ENCODE results near the gene GPR180.

GPR180 gene

DNA sequence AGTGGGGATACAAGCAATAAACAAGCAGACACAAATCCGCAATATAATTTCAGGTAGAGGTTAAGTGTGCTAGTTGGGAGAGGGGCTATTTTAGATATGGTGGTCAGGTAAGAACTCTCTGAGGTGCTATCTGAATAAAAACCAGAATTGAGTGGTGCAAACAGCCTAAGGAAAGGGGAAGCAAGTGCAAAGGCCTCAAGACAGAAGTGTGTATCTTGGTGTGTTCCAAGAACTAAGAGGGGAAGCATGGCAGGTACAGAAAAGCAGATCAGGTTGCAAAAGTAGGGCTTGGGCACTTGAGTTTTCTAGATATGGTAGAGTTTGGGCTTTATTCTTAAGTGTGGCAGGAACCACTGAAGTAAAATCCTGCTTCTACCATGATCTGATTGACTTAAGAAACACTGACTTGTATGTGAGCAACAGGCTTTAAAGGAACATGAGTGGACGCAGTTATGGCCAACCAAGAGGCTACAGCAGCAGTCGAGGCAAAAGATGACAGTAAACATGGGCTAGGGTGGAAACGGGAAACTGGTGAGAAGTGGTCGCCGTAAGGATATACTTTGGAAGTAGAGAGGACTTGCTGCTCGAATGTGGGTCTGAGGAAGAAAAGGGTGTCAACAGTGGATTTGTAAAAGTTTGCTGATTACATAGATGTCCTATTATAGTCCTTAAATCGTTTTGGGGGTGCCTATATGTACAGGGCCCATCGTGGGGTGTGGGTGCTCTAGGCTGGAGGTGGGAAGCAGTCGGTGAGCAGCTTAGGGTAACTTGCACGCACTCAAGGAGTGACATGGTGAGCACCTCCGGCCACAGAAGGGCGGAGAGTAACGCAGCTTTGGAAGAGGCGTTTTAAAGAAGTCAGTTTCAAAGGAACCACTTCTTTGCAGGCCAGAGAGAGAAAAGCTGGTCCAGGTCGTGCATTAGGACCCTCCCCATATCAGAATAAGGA is 6.4 kb upstream of the GPR180 start:
- in situ Hi-C loops (cut with HindIII; ENCODE audit: low pct_ligation_motif_present, low pct_unique_long_range_greater_than_20kb, low sequenced_read_pairs) = no loop called here
- DNase-seq = peak; percentile 28

DNA sequence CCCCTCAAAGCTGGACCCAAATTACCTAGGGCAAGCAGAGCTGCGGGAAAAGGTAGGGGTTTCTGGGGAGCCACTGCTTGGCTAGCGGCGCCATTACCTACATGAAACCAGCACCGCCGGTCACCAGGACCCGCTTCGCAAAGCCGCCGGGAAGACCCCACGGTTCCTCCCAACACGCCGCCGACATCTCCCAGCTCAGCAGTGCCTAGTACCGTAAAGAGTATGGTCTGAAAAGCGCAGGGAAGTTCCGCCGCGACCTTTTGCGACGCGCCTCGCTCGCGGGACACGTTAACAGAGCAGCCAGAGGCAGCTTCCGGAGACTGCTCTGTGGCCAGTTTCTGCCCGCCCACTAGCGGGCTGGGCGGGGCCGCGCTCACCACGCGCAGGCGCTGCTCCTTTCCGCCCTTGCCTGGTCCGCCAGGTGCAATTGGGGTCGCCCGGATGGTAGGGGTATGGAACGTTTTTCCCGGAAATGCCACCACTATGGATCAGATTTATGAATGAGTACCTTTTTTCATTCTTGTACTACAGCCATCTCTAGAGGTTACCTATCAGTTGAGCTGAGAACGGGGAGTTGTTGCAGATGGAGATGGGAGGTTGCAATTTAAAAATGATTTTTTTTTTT is 5.6 kb upstream of the GPR180 start, which contains the start of gene TGDS:
TGDS (minus strand) TSS at position 203 of the 625 bp plus-strand sequence; CDS start at position 187, 16 bp downstream.
- in situ Hi-C loops (cut with HindIII; ENCODE audit: low pct_ligation_motif_present, low pct_unique_long_range_greater_than_20kb, low sequenced_read_pairs) = no loop called here
- DNase-seq = peak; percentile 91

- DNase-seq = no peak
These were observed 5.1 kb upstream of the GPR180 start for GRCh38 chr13:94596575-94596971.

GRCh38 chr13:94598281-94598680 is 3.4 kb upstream of the GPR180 start:
- no peak for DNase-seq
- in situ Hi-C loops (cut with HindIII; ENCODE audit: low pct_ligation_motif_present, low pct_unique_long_range_greater_than_20kb, low sequenced_read_pairs) = no loop called here

More at GRCh38 chr13:94596575-94596971, 5.1 kb upstream of the GPR180 start:
- in situ Hi-C loops (cut with HindIII; ENCODE audit: low pct_ligation_motif_present, low pct_unique_long_range_greater_than_20kb, low sequenced_read_pairs) = no loop called here

DNA sequence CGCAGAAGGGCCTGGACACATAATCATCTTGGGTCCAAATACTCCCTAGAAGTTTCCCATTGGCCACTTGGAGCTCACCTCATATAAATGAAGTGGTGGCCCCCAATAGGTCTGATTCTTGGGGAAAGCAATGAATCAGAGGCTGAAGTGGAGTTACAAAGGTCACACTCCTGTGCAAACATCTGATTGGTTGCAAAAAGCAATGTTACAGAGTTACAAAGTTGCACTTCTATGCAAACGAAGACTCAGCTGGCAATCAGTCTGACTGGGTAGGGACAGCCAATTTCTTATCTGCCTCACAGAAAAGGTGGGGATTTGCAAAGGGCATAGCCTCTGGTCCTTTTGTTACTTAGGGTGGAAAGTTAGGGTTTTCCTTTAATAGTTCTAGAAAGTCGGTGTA is 1.8 kb upstream of the GPR180 start:
- DNase-seq = no peak
- in situ Hi-C loops (cut with HindIII; ENCODE audit: low pct_ligation_motif_present, low pct_unique_long_range_greater_than_20kb, low sequenced_read_pairs) = no loop called here

GRCh38 chr13:94602467-94602866 is 810 bp downstream of the GPR180 start:
- DNase-seq = no peak
- in situ Hi-C loops (cut with HindIII; ENCODE audit: low pct_ligation_motif_present, low pct_unique_long_range_greater_than_20kb, low sequenced_read_pairs) = no loop called here

DNA sequence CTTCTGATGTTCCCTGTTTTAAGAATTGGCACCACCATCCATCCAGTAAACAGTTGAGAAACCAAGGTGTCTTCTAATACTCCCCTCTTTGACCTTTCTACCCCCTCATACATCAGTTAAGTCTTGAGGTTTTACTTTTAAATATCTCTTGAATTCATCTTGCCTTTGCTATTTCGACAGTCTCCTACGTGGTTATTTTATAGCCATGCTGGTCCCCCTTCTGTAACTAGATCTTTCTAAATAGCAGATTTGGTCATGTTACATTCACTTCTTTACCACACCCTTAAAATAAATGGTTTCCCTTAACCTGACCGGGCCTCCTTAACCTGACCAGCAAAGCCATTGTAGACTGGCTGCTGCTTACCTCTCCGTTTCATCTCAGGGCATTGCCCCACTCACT is 5.4 kb downstream of the GPR180 start:
- in situ Hi-C loops (cut with HindIII; ENCODE audit: low pct_ligation_motif_present, low pct_unique_long_range_greater_than_20kb, low sequenced_read_pairs) = no loop called here
- DNase-seq = no peak

- no peak for DNase-seq
- in situ Hi-C loops (cut with HindIII; ENCODE audit: low pct_ligation_motif_present, low pct_unique_long_range_greater_than_20kb, low sequenced_read_pairs) = no loop called here
These were observed 6.3 kb downstream of the GPR180 start for GRCh38 chr13:94607939-94608338.

- in situ Hi-C loops (cut with HindIII; ENCODE audit: low pct_ligation_motif_present, low pct_unique_long_range_greater_than_20kb, low sequenced_read_pairs) = no loop called here
- no peak for DNase-seq
These were observed 6.9 kb downstream of the GPR180 start for GRCh38 chr13:94608586-94608985.

- DNase-seq = no peak
- in situ Hi-C loops (cut with HindIII; ENCODE audit: low pct_ligation_motif_present, low pct_unique_long_range_greater_than_20kb, low sequenced_read_pairs) = no loop called here
These were observed 7.5 kb downstream of the GPR180 start for GRCh38 chr13:94609196-94609595.

GRCh38 chr13:94610475-94610874 is 8.8 kb downstream of the GPR180 start:
- in situ Hi-C loops (cut with HindIII; ENCODE audit: low pct_ligation_motif_present, low pct_unique_long_range_greater_than_20kb, low sequenced_read_pairs) = no loop called here
- no peak for DNase-seq

GRCh38 chr13:94612050-94612449 is 10.4 kb downstream of the GPR180 start:
- DNase-seq = no peak
- in situ Hi-C loops (cut with HindIII; ENCODE audit: low pct_ligation_motif_present, low pct_unique_long_range_greater_than_20kb, low sequenced_read_pairs) = no loop called here

DNA sequence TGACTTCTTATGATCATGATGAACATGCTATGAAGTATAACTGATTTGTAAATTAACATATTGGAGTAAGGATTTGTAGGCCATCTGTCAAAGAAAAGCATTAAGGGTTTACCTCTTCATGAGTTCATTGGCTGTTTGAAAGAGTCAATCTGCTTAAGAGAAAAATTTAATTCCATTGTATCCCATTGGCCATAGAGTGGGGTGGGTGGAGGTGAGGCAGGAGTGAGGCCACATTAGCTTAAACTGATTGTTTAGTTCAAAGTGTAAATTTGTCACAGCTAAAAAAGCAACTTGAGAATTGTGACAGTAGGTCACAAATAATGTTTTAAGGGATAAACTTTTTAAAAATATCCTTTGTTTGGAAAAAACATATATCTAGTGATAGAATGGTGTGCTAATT is 11.4 kb downstream of the GPR180 start:
- DNase-seq = no peak
- in situ Hi-C loops (cut with HindIII; ENCODE audit: low pct_ligation_motif_present, low pct_unique_long_range_greater_than_20kb, low sequenced_read_pairs) = no loop called here

DNA sequence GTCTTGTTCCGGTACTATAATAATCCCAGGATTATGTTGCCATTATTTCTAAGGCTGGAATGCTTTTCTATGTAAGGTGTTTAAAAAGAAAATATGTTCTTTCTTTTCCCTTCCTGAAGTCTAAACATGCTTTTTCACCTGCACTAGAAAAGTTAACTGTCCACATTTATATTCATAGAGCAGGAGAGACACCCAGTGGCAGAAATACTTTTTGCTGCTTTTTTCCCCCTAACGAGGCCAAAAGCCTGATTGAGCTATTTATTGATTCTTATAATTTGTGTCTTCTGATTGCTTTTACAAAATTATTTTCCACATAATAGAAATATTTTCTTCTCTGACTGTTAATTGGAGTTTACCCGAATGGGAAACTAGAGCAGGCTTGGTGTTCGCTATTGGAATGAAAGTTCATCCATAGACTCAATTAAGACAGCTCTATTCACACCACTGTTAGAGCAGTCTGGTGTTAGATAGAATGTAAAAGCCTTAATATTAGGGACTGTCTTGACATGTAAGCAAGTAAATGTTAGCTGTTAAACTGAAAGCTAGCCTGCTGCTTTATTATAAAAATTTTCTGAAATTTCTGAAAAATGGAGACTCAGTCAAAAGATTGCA is 15.8 kb downstream of the GPR180 start:
- peak; percentile 32 for DNase-seq
- in situ Hi-C loops (cut with HindIII; ENCODE audit: low pct_ligation_motif_present, low pct_unique_long_range_greater_than_20kb, low sequenced_read_pairs) = no loop called here

- DNase-seq = peak; percentile 30
- in situ Hi-C loops (cut with HindIII; ENCODE audit: low pct_ligation_motif_present, low pct_unique_long_range_greater_than_20kb, low sequenced_read_pairs) = no loop called here
These were observed 18.7 kb downstream of the GPR180 start for GRCh38 chr13:94620286-94620896.

- in situ Hi-C loops (cut with HindIII; ENCODE audit: low pct_ligation_motif_present, low pct_unique_long_range_greater_than_20kb, low sequenced_read_pairs) = no loop called here
- no peak for DNase-seq
These were observed 20.7 kb downstream of the GPR180 start for GRCh38 chr13:94622344-94622743.

DNA sequence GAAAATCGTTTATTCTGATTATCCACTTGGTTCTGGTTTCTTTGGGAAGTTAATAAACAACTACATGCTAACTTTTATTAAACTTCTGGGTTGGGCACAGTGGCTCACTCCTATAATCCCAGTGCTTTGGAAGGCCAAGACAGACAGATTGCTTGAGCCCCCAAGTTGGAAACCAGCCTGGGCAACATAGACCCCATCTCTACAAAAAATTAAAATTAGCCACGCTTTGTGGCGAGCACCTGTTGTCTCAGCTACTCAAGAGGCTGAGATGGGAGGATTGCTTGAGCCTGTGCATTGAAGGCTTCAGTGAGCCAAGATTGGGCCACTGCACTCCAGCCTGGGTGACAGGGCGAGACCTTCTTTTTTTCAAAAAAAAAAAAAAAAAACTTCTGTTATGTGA is 21.7 kb downstream of the GPR180 start:
- in situ Hi-C loops (cut with HindIII; ENCODE audit: low pct_ligation_motif_present, low pct_unique_long_range_greater_than_20kb, low sequenced_read_pairs) = no loop called here
- DNase-seq = no peak

- no peak for DNase-seq
- in situ Hi-C loops (cut with HindIII; ENCODE audit: low pct_ligation_motif_present, low pct_unique_long_range_greater_than_20kb, low sequenced_read_pairs) = no loop called here
These were observed 29.2 kb downstream of the GPR180 start for GRCh38 chr13:94630858-94631257.
